Endodermal cell (in vitro differentiated cells): Measurements from ENCODE around the gene ELMO3. TPM values are rescaled to one million over a fixed set of nuclear protein-coding genes. Genes with fewer than 3 reads are reported as not detected.
A peak's percentile ranks its signal among the peaks of the same experiment; 100 is the strongest.

Source experiments
- DNase-seq: peaks from one replicate; pipeline ENCODE4 v3.0.0-alpha.2; 2017
- H3K27ac ChIP-seq: 2 replicates; pipeline ENCODE4 v1.5.1; 2013; ENCODE audit warnings: mild to moderate bottlenecking, low read depth, low read length, moderate library complexity
- H3K27me3 ChIP-seq: 2 replicates; pipeline ENCODE4 v1.6.1; 2013; ENCODE audit warnings: mild to moderate bottlenecking, low read length, moderate library complexity; ENCODE audit not compliant: insufficient read depth, control insufficient read depth, poor library complexity, severe bottlenecking
- H3K36me3 ChIP-seq: 2 replicates; pipeline ENCODE4 v1.7.0; 2013; ENCODE audit warnings: mild to moderate bottlenecking, low read length, moderate library complexity; ENCODE audit not compliant: control insufficient read depth, insufficient read depth
- H3K4me1 ChIP-seq: one replicate; pipeline ENCODE4 v1.7.0; 2013; ENCODE audit warnings: low read length; ENCODE audit not compliant: control insufficient read depth, insufficient read depth
- H3K4me3 ChIP-seq: 2 replicates; pipeline ENCODE4 v1.5.1; 2013; ENCODE audit warnings: mild to moderate bottlenecking, low read length, moderate library complexity
- H3K9ac ChIP-seq: 2 replicates; pipeline ENCODE4 v1.6.1; 2013; ENCODE audit warnings: mild to moderate bottlenecking, low read length, moderate library complexity; ENCODE audit not compliant: poor library complexity, severe bottlenecking; ENCODE audit errors: extremely low read depth
- H3K9me3 ChIP-seq: 2 replicates; pipeline ENCODE4 v1.6.1; 2013; ENCODE audit warnings: mild to moderate bottlenecking, low read length, moderate library complexity; ENCODE audit not compliant: control insufficient read depth
- H3K27ac Mint-ChIP-seq: 2 replicates; pipeline ENCODE4 v1.8.0; 2020; ENCODE audit warnings: mixed read lengths
- H3K27me3 Mint-ChIP-seq: 2 replicates; pipeline ENCODE4 v1.8.0; 2021; ENCODE audit warnings: mild to moderate bottlenecking, mixed read lengths; ENCODE audit not compliant: insufficient read depth
- H3K36me3 Mint-ChIP-seq: 2 replicates; pipeline ENCODE4 v1.8.0; 2020; ENCODE audit warnings: low read depth, mixed read lengths
- H3K4me1 Mint-ChIP-seq: 2 replicates; pipeline ENCODE4 v1.8.0; 2020; ENCODE audit warnings: mixed read lengths
- H3K4me3 Mint-ChIP-seq: 2 replicates; pipeline ENCODE4 v1.8.0; 2020; ENCODE audit warnings: mild to moderate bottlenecking, moderate library complexity, mixed read lengths
- H3K9me3 Mint-ChIP-seq: 2 replicates; pipeline ENCODE4 v1.8.0; 2020; ENCODE audit warnings: mild to moderate bottlenecking, mixed read lengths
- WGBS, 2 experiments: methylation state at CpG; one replicate each; pipeline versions ENCODE4 v1.1.5 to v1.1.7; 2013; ENCODE audit warnings: missing lambda C conversion rate in 2 of 2, mixed read lengths in 1 of 2; ENCODE audit not compliant: insufficient coverage in 1 of 2, insufficient read length in 1 of 2; 5-methylcytosine and 5-hydroxymethylcytosine counted together
- microRNA-seq: library from miRNA; unstranded; fragments of <30 nt; microRNA quantifications from one replicate; pipeline ENCODE4 v1.2.0, GENCODE V29; 2020; ENCODE audit warnings: borderline microRNAs expressed
- total RNA-seq, 2 donors: library from RNA; stranded (reverse); fragmentation: NEBNext Ultra II Directional in 1 of 2; extraction: Animal tissue kit (Norgen Biotek cat#: 25700) in 1 of 2; gene quantifications; 2 replicates in 1 of 2; 3 replicates in 1 of 2; pipeline ENCODE4 v1.2.1, GENCODE V29; 2021
- TF ChIP-seq, protein P1 (sequence below): fragments of 200-600 bp; sonication (generic); conservative IDR thresholded peaks from 2 replicates; pipeline ENCODE4 v1.5.0; 2021; ENCODE audit warnings: antibody characterized with exemption, mild to moderate bottlenecking

ELMO3 gene
- total RNA-seq, 2 donors from 2014 or later = 5.6 to 6.4 TPM

GRCh38 chr16:67252609-67253497, 53.9 kb downstream of the ELMO3 start:
- Mint-ChIP-seq H3K4me1 (peaks cover 14% of the 10 kb centered on the region), H3K27ac (no peak overlapping the region), H3K4me3 (no peak overlapping the region), H3K36me3 (no peaks in the 10 kb centered on the region), H3K9me3 (no peaks in the 10 kb centered on the region), H3K27me3 (peaks cover 23% of the 10 kb centered on the region)
- H3K9me3 ChIP-seq = no peaks in the 10 kb centered on the region
- H3K9ac ChIP-seq = no peak overlapping the region
- TF ChIP-seq, protein P1, sequence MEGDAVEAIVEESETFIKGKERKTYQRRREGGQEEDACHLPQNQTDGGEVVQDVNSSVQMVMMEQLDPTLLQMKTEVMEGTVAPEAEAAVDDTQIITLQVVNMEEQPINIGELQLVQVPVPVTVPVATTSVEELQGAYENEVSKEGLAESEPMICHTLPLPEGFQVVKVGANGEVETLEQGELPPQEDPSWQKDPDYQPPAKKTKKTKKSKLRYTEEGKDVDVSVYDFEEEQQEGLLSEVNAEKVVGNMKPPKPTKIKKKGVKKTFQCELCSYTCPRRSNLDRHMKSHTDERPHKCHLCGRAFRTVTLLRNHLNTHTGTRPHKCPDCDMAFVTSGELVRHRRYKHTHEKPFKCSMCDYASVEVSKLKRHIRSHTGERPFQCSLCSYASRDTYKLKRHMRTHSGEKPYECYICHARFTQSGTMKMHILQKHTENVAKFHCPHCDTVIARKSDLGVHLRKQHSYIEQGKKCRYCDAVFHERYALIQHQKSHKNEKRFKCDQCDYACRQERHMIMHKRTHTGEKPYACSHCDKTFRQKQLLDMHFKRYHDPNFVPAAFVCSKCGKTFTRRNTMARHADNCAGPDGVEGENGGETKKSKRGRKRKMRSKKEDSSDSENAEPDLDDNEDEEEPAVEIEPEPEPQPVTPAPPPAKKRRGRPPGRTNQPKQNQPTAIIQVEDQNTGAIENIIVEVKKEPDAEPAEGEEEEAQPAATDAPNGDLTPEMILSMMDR = no peak
- H3K27ac ChIP-seq = no peak overlapping the region
- H3K4me3 ChIP-seq = no peak overlapping the region
- WGBS, 2 experiments = 95 to 100% methylated on average over 1 to 4 of the region's 4 CpGs
- H3K27me3 ChIP-seq = no peaks in the 10 kb centered on the region
- peaks cover 35% of the 10 kb centered on the region for H3K36me3 ChIP-seq
- H3K4me1 ChIP-seq = peaks cover 4% of the 10 kb centered on the region
- no peak for DNase-seq

Small RNA genes lying within 50 kb of the gene (microRNA-seq; reads per million reads assigned to microRNA genes)
- 9.6 reads per million, percentile 44 among the genes with 10 or more reads in this experiment for gene MIR328

Other genes with a start within 250 kb of the ELMO3 start
- 1 to 10 TPM; 2.7 to 3.8 TPM for gene CES3, start 237.9 kb upstream of the ELMO3 start, total RNA-seq
- gene CES4A, start 210.5 kb upstream of the ELMO3 start, total RNA-seq = 1 to 10 TPM; 3.0 to 3.8 TPM
- 10 to 100 TPM; 93.9 to 95.2 TPM for gene CBFB, start 170.0 kb upstream of the ELMO3 start, total RNA-seq
- gene PHAF1, start 89.2 kb upstream of the ELMO3 start, total RNA-seq = 10 to 100 TPM; 18.8 to 19.6 TPM
- 10 to 100 TPM in 1 of 2 donors, 1 to 10 TPM in 1; 7.2 to 11.0 TPM for gene B3GNT9, start 48.1 kb upstream of the ELMO3 start, total RNA-seq
- 1 to 10 TPM; 2.8 to 5.4 TPM for gene TRADD, start 39.2 kb upstream of the ELMO3 start, total RNA-seq
- gene FBXL8, start 39.2 kb upstream of the ELMO3 start, total RNA-seq = 1 to 10 TPM; 1.9 to 3.5 TPM
- 1 to 10 TPM; 2.0 to 6.8 TPM for gene HSF4, start 34.4 kb upstream of the ELMO3 start, total RNA-seq
- 10 to 100 TPM; 11.6 TPM for gene NOL3, start 28.6 kb upstream of the ELMO3 start, total RNA-seq
- gene MATCAP1, start 15.2 kb upstream of the ELMO3 start, total RNA-seq = 10 to 100 TPM; 50.2 to 63.8 TPM
- 1 to 10 TPM in 1 of 2 donors, under 1 TPM in 1; 0.97 to 1.8 TPM for gene EXOC3L1, start 9.0 kb upstream of the ELMO3 start, total RNA-seq
- 10 to 100 TPM; 71.8 to 72.8 TPM for gene E2F4, start 7.0 kb upstream of the ELMO3 start, total RNA-seq
- 10 to 100 TPM; 43.1 to 46.4 TPM for gene TMEM208, start 28.0 kb downstream of the ELMO3 start, total RNA-seq
- 10 to 100 TPM; 51.7 to 71.9 TPM for gene FHOD1, start 48.4 kb downstream of the ELMO3 start, total RNA-seq
- 1 to 10 TPM; 8.9 to 9.0 TPM for gene SLC9A5, start 49.8 kb downstream of the ELMO3 start, total RNA-seq
- 10 to 100 TPM; 10.5 to 12.4 TPM for gene PLEKHG4, start 80.4 kb downstream of the ELMO3 start, total RNA-seq
- gene KCTD19, start 127.6 kb downstream of the ELMO3 start, total RNA-seq = 1 to 10 TPM; 1.2 to 1.3 TPM
- gene LRRC36, start 127.7 kb downstream of the ELMO3 start, total RNA-seq = under 1 TPM in 1 of 2 donors, not detected in 1; 0.73 TPM
- under 1 TPM; 0.64 to 0.73 TPM for gene TPPP3, start 194.4 kb downstream of the ELMO3 start, total RNA-seq
- gene ZDHHC1, start 217.3 kb downstream of the ELMO3 start, total RNA-seq = 10 to 100 TPM in 1 of 2 donors, 1 to 10 TPM in 1; 8.4 to 10.6 TPM
- gene HSD11B2, start 232.0 kb downstream of the ELMO3 start, total RNA-seq = 10 to 100 TPM; 10.4 to 14.7 TPM